Left renal pelvis (tissue), 4 donors: ENCODE measurements around the gene IQGAP2. TPM values are rescaled to one million over a fixed set of nuclear protein-coding genes. Genes with fewer than 3 reads are reported as not detected.
"Not testable (repeated sequence)": the region's sequence is repeated elsewhere in the genome, so short reads cannot be mapped to it uniquely, and the experiment has no call there.

Experiments used
- DNase-seq, 4 donors: peaks; one replicate each; pipeline ENCODE4 v3.0.0-alpha.2; 2013; ENCODE audit warnings: low read depth in 4 of 4, low spot score in 3 of 4
- polyA plus RNA-seq, 4 donors: library from polyadenylated mRNA; unstranded; fragments of 120-200 nt; gene quantifications; one replicate each; pipeline ENCODE4 v1.2.1, GENCODE V29; 2013; ENCODE audit not compliant: insufficient read length in 4 of 4

The IQGAP2 gene
- polyA plus RNA-seq, 4 donors, result 20.0 to 72.1 (median 68.3) TPM

DNA sequence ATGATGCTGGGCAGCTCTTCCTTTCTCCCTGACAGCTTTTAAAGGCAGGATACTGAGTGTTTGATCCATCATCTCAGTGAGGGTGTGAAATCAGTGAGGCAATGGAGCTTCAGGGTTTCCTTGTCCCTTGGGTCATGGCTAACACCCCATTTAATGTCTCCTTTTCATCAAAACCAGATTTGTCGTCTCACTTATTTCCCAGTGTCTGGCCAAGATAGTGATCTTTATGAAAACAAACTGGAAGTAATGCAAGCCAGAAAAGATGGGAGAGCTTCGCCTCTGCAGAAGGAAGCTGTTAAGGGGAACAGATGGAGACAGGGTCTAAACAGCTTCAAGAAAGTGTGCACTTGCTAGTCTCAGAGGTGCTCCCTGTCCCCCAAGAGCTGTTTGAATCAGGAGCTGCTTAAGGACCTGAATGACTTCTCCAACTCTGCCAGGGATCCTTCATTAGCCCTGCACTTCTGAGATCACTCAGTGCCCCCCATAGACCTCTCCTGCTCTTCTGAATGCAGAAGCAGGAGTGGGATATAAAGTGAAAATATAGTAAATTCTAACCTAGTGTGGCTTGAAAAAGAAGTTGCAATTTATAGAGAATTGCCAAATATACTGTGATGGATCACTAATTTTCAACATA, 124.0 kb downstream of the IQGAP2 start:
- DNase-seq, result no peak

DNA sequence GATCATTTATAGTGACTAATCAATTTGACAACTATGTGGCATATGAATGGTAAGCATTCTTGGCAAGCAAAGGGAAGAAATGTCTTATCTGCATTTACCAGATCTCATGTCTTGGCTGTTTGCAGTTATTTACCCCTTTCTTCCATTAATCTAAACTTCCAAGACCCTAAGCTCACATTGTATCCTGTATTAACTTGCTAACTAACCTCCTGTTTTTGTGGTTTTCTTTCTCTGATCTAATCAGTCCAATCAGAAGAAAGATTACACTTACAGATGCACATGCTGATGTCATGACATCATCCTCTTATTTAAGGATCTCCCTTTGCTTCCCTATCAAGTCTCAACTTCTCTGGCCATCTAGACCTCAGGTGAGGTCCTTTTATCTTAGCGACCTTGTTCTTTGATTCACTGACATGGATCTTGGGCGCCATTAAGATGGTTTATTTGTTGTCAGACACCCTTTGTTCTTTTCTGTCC, 124.6 kb downstream of the IQGAP2 start:
- no peak for DNase-seq

DNA sequence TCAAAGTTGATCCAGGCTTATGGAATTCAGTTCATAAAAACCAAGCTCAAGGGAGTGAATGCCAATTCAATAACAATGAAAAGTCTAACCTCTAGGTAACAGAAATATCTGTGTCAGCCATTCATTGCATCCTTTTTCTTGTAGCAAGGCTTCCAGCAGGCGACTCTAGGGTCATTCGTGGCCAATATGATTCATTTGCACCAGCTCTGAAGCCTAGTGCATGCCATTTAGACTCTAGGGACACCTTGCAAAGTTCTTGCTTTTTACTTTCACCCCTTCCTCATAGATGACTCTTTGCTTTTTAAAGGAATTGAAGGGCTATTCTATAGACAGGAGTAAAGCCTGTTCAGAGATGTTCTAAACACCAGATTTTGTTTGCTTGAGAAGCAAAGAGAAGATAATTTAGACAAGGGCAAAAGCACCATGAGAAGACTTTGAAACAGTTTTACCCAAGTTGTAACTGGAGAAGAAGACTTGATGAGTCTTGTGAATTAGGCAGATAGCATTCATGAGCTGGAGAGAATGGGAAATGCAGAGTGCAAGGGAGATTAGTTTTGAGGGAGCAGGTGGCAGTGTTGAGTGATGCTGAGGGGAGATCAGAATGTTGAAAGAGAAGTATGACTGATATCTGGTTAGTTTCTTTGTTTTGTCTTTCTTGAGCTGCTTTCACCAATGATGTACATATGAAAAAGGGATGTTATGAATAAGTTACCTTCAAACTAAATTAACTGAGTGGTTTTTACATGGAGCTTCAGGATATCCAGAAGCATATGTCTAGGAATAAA, 125.7 kb downstream of the IQGAP2 start:
- DNase-seq, result no peak

DNA sequence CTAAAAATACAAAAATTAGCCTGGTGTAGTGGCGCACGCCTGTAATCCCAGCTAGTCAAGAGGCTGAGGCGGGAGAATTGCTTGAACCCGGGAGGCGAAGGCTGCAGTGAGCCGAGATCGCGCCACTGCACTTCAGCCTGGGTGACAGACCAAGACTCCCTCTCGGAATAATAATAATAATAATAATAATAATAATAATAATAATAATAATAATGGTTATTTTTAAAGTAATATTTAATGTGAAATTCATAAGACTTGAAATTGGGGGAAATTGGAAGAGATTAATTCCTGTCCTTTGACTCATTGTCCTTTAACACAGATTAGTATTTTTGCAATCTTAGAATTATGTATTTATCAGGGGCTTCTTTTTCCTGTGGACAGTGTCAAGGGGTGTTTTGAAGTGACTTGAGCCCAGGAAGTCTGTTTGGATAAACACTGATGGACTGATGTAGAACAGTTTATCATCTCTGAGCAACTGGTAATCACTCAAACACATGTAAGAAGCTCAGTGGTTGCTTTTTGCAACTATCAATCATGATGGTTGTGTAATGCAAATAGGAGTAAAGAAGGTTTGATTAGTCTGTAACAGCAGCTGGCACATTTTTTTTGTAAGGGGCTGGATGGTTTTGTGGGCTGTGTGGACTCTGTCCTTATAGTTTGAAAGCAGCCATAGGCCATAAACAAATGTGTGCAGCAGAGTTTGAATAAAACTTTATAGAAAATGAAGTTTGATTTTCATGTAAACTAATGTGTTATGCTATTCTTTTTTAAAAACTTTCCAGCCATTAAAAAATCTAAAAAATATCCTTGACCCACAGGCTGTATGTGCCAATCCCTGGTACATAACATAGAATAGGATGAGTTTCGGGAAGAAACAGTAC, 126.6 kb downstream of the IQGAP2 start:
- DNase-seq, result no peak

DNA sequence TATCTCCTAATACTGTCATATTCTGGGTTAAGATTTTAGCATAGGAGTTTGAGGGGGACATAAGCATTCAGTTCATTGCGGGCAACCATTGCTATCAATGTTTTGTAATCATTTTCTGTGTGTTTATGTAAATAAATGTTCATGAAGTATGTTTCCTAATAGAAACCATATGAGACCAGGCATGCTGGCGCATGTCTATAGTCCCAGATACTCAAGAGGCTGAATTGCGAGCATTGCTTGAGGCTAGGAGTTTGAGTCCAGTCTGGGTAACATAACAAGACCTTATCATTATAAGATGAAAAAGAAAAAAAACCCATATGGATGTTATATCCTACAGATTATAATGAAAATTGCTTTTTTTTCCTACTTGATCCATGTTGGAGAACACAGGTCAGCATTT, 129.0 kb downstream of the IQGAP2 start:
- no peak for DNase-seq

DNA sequence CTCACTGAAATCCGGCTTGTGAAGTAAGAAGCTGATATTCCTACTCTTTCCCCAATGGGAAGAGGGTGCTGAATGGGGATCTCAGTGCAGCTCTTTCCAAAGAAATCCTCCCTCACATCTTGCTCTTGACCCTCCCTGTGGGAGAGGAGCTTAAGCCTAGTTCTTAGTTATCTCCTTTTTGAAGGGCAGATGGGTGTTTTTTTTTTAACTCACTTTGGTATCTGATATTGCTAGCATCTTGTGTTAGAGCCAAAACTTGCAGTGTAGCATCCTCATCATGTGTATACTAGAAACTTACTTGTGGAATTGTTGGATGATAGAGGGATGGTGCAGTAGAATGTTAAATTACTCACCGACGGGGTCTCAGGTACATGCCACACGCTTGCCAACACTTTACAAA, 129.9 kb downstream of the IQGAP2 start:
- DNase-seq, result no peak

DNA sequence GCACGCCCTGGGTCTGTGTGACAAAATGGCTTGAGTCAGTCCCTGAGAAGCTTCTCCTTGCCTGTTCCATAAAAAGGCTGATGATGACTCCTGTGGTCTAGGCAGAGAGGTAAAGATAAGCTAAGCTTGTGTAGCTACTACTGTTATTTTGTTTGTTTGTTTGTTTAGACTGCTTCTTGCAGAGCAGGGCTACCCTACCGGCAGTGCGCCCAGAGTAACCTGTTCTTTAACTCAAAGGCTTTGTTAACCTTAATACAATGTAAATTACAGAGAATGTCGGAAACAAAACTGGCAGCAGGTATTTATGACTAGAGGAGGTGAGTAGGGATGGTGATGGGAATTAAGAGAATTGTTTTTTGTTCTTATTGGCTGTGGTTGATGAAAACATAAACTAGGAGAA, 132.5 kb downstream of the IQGAP2 start:
- DNase-seq, result no peak

DNA sequence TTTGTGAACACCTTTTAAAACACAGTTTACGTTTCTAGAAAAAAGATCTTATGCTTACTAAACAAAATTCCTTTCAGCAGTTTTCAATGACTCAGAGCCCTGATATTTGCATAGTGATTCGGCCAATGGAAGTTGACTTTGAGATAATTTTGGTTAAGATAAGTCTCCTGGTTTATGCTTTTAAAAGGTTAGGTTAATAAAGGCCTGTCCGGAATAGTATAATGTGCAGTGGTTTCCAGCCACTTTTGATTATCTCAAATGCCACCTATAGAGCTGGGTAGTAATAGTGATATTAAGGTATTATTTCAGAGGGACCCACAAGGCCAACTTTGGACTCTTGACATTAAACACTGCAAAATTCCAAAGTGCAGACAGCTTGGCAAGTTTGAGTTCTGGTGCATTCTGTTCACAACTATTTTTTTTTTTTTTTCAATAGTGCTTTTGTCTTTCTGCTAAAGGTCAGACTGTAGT, 134.0 kb downstream of the IQGAP2 start:
- DNase-seq, result no peak

- no peak for DNase-seq
Measured at GRCh38 chr5:76542241-76542640, 139.2 kb downstream of the IQGAP2 start.

DNA sequence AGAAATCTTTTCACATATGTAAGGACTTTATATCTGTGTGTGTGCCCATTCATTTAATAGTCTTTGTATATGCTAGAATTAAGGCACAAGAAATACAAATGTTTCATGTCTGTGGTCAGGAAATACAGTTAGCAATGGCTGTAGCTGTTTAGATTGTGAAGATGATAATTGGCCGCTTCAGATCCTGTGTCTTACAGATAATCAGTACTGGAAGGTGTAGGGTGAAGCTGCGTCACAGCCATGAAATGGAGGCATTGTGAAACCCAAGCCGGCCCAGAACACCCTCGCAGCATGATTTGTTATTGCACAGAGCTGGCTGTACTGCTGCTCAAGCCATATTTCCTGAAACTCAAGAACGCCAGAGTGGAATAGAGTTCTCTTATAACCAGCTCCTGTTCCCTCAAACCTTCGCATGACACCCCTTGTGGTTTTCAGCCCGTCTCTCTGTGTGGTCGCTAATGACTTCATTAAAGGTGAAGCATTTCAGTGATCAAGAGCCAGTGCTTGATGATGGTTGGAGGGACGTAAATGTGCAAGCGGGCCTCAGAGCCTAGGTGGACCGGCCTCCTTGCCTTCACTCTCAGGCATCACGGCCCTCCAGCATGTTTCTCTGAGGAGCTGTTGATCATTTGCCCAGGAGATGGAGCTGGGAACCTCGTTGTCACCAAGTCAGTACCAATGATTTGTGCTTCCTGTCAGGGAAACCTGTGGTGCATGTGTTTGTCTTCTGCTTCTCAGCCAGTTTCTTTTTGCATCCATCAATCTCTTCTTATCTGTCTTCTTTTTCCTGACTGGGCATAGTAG, 140.0 kb downstream of the IQGAP2 start:
- DNase-seq, result peak in 1 of 4 donors; percentile 15

- peak in 3 of 4 donors; percentile 29 to 45 (median 31) for DNase-seq
Measured at GRCh38 chr5:76544268-76544926, 141.3 kb downstream of the IQGAP2 start.

DNA sequence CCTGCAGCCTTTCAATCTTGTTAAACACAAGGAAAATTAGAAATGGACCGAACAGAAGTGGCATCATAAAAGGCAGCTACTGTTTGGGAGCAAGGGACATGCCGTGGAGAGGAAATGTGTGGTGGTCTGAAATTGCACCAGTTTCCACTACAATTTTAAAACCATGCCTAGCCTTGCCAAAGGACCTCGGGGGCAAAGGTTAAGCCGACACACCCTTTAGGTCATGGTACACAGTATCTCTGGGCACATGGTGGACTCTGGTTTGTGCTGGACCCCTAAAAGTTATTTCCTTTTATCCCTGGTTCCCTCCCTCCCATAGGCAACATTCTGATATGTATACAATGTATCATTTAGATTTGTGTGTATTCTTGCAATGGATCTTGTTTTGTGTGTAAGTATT, 142.1 kb downstream of the IQGAP2 start:
- DNase-seq, result no peak

DNA sequence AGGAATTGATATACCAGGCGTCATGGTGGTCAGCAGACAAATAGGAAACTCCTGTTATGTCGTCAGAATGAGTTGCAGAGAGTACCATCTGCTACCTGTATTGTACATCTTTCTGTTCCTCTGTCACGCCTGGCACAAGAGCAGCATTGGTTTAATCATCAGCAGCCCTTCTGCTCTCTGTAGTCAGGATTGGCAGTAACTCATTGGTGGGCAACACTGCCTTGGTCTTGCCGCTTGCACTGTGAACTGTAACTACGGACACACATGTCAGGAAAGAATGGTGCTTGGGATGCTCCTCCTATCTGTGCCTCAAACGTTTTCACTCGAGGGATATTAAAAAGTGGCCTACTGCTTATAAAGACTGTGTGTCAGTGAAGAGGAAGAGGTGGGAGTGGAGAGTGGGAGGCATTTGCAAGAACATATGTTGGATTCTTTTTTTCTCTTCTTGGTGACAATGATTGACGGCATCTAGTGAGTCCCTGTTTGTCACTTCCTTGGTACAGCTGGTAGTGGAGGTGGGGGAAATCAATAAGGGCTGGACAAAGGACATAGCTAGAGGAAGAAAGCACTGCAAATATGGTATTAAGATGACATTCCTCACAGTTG, 143.5 kb downstream of the IQGAP2 start:
- no peak for DNase-seq

- DNase-seq, result no peak
Measured at GRCh38 chr5:76547242-76547890, 144.3 kb downstream of the IQGAP2 start.

DNA sequence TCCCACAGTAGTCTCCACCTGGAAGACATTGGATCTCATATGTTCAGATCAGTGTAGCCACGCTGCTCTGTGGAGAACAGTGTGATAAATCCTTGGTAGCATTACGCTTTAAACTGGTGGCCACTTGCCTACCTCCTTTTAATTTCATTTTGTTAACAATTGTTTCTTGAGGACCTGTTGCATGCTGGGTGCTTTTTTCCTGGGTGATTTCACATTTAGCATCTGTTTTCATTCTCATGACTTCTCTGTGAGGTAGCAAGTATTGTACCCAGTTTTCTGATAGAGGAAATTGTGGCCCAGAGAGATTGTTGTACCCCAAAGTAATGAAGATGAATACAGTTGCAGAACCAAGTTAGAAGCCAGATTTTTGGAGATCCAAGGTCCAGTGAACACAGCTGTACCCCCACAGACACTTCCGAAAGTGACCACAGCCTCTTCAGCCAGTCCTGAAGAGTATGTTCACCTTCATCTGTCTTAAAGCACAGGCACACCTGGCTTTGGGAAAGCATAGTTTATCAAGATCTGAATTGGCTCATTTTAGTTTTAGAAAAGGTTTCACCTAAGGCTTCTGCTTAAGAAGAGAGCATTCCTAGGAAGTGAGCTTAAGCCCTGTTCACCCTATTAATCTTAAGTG, 144.9 kb downstream of the IQGAP2 start:
- DNase-seq, result no peak

GRCh38 chr5:76548525-76549229, 145.6 kb downstream of the IQGAP2 start:
- DNase-seq, result no peak

DNA sequence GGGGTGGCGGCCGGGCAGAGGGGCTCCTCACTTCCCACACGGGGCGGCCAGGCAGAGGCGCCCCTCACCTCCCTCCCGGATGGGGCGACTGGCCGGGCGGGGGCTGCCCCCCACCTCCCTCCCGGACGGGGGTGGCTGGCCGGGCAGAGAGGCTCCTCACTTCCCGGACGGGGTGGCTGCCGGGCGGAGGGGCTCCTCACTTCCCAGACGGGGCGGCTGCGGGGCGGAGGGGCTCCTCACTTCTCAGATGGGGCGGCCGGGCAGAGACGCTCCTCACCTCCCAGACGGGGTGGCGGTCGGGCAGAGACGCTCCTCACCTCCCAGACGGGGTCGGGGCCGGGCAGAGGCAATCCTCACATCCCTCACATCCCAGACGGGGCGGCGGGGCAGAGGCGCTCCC, 147.8 kb downstream of the IQGAP2 start:
- not testable (repeated sequence) for DNase-seq

GRCh38 chr5:76552546-76552945, 149.5 kb downstream of the IQGAP2 start:
- no peak for DNase-seq
